GM19324 (cell line): ENCODE data around the gene RIPK1.
"Not testable (repeated sequence)": the region's sequence is repeated elsewhere in the genome, so short reads cannot be mapped to it uniquely, and the experiment has no call there.

Experiments used
- ATAC-seq: cut with Tn5 transposase; IDR thresholded peaks from one replicate; pipeline ENCODE4 v1.9.1; 2021; ENCODE audit warnings: mild to moderate bottlenecking, moderate library complexity; ENCODE audit not compliant: unreplicated experiment, low FRiP score

The RIPK1 gene

DNA sequence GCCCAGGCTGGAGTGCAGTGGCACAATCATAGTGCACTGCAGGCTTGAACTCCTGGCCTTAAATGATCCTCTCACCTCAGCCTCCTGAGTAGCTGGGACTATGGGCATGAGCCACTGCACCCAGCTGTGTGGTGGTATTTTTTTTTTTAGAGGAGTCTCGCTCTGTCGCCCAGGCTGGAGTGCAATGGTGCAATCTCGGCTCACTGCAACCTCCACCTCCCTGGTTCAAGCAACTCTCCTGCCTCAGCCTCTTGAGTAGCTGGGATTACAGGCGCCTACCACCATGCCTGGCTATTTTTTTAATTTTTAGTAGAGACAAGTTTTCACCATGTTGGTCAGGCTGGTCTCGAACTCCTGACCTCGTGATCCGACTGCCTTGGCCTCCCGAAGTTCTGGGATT lies 10.7 kb downstream of the RIPK1 start:
- ATAC-seq = not testable (repeated sequence)

GRCh38 chr6:3079682-3080081 lies 11.4 kb downstream of the RIPK1 start:
- ATAC-seq = no peak

DNA sequence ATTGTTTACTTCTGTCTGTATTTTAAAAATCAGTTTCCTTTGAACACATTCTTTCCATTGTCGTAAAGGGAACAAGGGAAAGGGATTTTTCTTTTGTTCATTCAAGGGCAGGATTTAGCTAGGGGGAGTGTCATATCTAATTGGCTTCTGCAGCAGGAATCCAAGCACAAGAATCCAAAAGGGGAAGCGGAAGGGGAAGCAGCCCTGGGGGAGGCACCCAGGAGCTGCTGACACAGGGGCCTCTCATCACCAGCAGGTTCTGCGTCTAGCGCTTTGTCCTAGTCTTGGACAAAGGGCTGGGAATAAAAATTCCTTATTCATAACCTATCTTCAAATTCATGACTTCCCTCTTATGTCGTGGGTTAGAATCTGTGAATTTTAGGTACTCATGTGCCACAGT lies 13.7 kb downstream of the RIPK1 start:
- no peak for ATAC-seq

DNA sequence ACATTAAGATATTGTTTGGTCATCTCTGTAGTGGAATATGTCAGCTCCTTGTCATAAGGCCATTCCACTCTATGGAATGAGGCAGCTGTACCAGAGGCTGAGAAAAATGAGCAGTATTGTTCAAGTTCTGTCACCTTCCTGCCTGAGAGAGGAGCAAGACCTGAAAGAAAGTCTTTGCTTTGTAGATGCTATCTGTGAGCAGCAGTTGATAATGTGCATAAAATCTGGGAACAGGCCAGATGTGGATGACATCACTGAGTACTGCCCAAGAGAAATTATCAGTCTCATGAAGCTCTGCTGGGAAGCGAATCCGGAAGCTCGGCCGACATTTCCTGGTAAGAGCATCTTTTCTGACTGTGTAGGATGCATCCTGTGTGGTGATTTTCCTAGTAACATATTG lies 16.8 kb downstream of the RIPK1 start:
- no peak for ATAC-seq

DNA sequence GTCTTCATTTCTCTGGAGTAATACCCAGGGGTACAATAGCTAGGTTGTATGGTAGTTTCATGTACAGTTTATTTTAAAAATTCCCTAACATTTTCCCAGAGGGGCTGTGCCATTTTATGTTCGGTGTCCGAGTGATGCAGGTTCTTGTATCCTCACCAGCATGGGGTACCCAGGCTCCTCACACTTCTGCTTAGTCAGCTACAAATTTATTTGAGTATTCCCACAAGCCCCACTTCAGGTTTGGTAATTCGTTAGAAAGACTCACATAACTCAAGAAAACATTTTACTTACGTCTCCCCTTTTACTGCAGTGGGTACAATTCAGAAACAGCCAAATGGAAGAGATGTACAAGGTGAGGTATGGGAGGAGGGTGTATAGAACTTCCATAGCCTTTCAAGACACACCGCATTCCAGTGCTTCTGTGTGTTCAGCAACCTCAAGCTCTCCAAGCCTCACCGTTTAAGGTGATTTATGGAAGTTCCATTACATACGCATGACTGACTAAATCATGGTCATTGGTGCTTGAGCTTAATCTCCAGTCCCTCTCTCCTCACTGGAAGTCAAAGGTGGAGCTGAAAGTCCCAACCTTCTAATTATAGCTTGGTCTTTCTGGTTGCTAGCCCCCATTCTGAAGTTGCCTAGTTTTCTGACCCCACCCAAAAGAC lies 18.1 kb downstream of the RIPK1 start:
- ATAC-seq = no peak

DNA sequence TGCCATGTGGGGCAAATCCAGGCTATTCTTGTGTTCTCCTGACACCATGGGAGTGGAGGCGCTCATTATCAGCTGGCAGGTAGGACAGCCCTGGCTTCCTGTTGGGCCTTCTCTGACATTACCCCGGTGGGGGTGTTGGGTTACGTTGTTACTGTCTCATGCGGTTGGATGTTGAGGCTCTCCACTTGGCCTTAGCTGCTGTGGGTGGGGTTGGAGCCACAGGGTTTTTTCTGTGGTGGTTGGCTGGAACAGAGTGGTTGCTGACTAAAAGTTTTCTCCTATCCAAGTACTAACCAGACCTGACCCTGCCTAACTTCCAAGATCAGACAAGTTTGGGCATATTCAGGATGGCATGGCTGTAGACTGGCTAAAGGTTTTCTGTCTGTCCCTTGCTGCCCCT lies 20.2 kb downstream of the RIPK1 start:
- no peak for ATAC-seq

- ATAC-seq = no peak
Measured at GRCh38 chr6:3088968-3089367, 20.7 kb downstream of the RIPK1 start.

DNA sequence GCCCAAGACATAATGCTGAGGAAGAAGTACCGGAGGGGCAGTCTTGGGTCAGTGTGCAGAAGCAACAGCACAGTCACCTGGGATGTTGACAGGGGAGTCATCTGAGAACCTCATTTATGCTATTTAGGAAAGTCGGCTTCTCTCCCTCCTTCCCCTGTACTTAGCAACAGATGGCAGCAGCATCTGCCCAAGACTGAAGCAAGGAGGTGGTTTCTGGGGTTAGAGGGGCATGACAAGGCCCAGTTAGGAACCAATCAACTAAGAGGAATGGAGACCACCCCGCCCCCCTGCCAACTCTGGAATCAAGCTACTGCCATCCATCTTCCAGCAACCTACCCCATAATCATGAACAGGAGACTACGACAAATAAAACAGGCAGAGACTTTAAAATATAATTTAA lies 21.7 kb downstream of the RIPK1 start:
- ATAC-seq = no peak

- ATAC-seq = no peak
Measured at GRCh38 chr6:3094815-3095214, 26.5 kb downstream of the RIPK1 start.

DNA sequence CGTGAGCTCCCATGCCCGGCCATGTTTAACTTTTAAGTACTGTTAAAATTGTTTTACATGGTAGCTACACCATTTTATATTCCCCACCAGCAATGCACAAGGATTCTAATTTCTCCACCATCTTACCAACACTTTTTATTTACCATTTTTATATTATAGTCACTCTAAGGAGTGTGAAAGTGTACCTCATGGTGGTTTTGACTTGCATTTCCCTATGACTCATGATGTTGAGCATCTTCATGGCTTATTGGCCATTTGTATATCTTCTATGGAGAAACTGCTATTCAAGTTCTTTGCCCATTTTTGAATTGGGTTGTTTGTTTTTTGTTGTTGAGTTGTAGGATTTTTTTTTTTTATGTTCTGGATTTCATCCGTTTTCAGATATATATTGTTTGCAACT lies 34.6 kb downstream of the RIPK1 start:
- no peak for ATAC-seq

DNA sequence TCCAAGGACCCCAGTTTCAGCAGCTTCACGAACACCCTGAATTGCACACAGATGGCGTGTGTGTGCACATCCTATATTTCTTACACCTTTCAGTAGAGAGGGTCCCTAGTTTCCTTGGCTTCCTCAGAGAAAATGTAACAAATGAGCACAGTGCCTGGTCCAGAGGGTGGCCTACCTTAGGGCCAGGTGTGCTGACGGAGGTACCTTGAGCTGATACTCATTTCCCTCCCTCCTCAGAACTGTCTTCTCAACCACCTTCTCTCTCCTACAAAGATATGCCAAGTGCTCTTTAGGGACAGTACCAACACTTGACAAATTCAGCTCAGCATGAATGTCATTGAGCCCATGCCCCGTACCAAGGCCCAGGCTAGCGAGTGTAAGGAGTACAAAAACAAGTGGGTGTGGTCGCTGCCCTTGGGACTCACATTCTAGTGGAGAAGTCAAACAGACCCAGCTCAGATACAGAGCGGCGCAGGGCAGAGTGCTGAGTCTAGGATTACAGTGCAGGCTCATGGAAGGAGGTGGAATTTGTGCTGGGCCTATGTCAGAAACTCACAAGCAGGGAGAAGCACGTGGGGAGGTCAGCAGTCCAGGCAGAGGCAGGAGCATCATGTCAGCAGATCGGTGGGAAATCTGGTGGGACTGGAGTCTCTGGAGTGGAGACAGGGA lies 40.6 kb downstream of the RIPK1 start:
- no peak for ATAC-seq

GRCh38 chr6:3109761-3110160 lies 41.5 kb downstream of the RIPK1 start:
- ATAC-seq = no peak

DNA sequence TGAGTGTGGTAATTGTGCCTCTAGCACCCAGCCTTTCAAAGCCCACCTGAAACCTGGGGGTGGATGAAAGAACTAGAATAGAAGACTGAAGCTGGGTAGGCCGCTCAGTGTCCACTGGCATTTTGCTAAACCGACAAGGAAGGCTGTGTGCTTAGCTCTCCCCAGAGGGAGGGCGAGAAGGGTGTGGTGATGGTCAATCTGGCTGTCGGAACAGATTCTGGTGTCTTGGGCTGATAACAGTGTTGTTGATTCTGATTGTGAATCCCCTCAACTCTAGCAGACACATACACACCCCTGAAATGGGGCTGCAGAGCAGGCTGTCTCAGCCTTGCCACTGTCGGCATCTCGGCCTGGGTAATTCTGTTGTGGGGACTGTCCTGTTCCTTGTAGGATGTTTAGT lies 46.1 kb downstream of the RIPK1 start:
- ATAC-seq = no peak

DNA sequence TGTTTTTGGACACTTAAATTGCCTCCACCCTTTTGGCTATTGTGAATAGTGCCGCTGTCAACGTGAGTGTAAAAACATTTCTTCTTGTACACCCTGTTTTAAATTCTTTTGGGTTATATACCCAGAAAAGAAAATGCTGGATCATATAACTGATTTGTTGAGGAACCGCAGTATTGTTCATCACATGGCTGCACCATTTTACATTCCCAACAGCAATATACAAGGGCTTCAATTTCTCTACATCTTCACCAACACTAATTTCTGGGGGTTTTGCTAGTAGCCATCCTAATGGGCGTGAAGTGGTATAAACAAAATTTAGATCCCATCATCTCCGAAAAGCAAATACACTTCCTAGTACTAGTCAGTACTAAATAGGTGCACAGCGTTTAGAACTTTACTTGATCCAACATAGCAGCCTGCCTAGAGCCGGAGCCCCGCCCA lies 49.6 kb downstream of the RIPK1 start:
- ATAC-seq = no peak

DNA sequence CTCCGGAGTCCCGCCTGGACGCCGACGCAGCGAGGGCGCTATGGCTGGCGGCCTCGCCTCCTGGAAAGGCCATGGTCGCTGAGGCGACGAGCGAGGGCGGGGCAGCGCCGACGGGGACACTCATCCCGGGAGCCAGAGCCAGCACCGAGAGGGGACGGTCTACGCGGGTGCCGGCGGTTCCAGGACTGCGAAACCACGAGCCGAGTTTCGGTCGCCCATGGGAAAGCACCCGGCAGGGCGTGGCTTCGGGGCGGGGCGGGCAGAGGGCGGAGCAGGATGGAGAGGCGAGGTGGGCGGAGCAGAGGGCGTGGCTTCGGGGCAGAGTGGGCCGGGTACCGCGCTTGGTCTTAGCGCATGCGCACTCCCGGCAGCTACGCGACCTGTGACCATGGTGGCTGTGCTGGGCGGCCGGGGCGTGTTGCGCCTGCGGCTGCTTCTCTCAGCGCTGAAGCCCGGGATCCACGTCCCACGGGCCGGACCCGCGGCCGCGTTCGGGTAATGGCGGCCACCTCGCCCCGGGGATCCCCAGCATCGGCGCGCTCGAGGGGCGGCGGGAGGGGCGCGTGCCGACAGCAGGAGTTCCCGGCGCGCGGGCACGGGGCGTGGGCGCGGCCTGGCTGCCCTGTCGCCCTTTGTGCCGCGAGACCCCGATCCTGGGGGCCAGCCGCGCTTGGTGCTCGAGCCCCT lies 50.2 kb downstream of the RIPK1 start, which contains the start of gene BPHL:
BPHL (plus strand) TSS at position 359 of the 687 bp plus-strand sequence; CDS start at position 389, 30 bp downstream.
- peak; percentile 95 for ATAC-seq

DNA sequence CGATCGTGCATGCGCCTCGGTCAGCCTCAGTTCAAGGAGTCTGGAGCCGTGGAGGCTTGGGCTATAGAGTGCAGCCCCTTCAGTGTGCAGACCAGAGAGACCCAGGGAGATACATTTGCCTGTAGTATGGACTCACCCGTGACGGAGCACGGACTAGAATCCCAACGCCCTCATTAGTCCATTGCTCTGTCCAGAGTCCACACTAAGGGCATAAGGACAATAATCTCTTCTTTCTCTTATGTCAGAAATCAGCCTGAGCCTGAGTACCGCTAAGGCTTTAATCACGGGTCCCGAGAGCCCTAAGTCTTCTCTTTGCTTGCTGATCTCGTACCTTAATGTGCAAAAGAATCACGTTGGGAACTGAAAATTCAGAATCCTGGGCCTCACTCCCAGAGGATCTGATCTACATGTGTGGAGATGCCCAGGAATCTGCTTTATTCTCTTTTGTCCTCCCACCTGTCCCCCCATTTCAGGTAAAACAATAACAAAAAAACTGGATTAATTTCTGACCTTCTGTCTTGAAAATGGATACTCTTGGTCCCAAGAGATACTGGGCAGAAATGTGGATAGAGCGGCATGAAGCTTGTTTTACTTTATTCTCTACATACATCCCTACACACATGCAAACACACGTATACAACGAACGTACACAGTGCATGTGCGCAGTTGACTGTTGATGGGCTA lies 50.9 kb downstream of the RIPK1 start:
- ATAC-seq = peak; percentile 25

DNA sequence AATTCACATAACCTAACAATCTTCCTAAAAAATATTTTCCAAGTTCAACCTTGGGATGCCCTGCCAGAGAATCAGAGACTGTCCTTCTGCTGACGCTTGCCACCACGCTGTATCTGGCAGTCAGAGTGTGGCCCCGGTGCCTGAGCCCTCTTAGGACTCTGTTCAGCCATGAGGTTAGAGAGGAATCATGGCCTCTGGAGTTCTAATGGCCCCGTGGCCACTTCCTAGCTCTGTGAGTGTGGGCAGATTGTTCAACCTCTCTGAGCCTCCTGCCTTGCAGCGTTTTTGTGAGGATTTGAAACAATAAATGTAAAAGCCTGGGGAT lies 52.4 kb downstream of the RIPK1 start:
- ATAC-seq = no peak

- ATAC-seq = no peak
Measured at GRCh38 chr6:3122823-3123182, 54.5 kb downstream of the RIPK1 start.

DNA sequence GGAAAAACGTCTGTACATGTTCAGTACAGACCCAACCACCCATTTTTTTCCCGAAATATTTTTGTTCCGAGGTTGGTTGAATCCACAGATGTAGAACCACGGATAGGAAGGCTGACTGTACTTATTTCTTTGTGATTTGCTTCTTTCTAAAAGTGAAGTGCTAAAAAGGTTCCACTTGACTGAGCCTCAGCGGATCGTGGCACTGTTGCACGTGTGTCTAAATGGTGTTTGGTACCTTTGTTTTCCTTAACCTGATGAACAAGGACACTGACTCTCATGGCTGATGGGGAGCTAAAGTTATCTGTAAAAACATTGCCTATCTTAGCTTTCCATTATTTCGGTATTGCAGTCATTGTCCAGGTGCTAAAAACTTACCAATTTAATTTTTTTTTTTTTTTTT lies 56.4 kb downstream of the RIPK1 start:
- no peak for ATAC-seq

DNA sequence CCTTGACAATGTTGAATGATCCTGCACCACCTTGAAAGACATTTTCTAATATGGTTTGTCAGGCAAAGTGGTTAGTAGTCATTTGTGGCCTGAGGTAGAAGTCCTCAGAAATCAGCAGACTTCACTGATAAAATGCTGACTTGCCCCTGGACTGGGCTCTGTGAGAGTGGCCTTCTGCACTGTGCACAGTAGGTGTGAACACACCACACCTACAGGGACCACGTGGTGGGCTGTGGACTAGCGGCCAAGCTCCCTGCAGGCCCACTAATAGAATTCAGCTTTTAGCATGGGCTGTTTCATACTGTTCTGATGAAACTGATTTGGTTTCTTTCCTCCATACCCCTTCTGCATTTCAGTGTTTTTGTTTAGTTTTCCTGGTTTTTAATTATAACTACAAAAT lies 57.5 kb downstream of the RIPK1 start:
- ATAC-seq = no peak

DNA sequence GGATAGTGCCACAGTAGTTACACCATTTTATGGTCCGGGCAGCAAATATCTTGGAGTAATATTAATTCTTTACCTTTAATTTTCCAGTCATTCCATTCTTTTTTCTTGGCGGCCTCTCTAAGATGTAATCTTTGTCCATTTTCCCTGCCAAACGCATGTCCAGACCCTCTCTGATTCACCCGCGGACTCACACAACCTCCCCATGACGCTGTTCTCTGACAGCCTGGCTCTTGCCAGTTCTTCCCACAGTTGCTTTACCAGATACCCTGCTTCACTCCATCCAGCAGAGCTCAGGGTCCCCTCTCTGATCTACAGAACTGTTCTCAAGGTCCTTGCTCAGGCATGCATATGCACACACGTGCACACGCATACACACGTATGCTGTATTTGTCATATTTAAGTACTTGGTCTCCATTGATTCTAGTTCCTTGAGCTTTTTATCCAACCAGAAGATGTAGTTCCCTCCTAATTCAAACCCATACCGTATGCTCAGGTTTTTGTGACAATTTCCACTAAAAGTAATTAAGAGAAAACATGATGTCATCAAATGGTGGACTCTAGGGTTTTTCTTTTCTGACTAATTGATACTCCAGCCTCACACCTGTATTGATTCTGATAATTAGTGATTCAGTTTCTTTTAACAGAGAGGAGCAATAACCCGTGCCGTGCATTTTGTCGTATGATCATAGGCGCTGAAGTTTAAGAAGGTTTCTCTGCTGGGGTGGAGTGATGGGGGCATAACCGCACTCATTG lies 60.2 kb downstream of the RIPK1 start:
- ATAC-seq = no peak
